GM21825 (cell line): ENCODE results near the gene TCF7L1.

ENCODE experiments used
- ATAC-seq: cut with Tn5 transposase; IDR thresholded peaks from one replicate; pipeline ENCODE4 v1.9.1; 2021; ENCODE audit warnings: mild to moderate bottlenecking, moderate library complexity; ENCODE audit not compliant: unreplicated experiment

TCF7L1 gene

DNA sequence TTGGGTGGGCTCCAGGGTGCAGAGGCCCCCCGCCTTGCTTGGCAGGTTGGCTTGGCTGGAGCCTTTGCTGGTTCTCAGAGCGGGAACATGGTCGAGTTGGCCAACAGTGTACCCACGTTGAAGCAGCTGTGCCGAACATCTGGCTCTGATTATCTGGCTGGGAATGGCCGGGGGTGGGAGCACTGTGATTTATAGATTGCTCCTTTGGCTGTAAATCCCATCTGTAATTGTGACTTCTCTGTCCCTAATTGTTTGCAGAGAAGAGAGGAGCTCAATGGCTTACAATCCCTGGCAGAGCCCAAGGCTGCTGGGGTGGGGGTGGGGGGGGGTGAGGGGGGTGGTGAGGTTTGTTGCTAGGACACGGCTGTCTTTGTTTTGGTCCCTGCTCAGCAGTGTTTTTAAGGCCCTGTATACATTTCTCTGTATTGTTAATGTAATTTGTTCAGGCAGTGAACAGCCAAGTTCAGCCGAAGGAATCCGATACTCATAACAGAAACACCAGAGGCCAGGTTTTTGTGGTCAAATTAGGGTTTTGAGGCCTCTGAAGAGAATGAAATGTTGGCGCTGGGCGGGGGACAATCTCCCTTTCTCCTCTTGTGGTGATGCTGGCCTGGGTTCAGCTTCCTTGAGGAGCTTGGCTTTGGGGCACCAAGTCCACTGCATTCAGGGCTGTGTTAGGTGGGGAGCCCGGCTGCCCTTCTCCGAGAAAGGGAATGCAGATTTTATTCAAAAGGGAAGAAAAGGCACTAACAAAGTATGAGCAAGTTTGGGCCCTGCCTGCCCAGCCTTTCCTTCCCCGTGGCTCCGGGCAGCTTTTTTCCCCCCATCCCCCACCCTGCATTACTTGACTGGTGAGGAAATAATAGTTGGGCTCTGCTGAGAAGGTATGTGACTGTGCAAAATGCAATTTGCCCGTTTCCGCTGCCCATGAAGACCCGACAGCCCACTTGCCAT, 82.5 kb downstream of the TCF7L1 start:
- ATAC-seq, result no peak

DNA sequence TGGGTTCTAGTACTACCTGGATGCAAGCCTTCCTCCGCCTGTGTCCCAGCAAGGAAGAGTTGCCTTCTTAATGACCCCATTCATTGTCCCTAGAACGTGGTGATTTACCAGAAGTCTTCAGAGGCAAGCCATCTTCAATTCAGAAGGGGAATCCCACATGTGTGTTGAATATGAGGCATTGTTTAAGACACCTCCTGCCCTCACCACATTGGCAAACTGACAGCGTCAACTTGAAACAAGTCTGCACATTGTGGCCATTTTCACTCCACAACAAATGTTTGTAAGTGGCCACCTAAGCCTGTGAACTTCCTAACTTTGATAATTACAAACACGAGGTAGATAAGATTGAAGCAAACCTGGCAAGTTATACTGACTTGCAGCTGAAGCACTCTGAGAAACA, 83.7 kb downstream of the TCF7L1 start:
- no peak for ATAC-seq

DNA sequence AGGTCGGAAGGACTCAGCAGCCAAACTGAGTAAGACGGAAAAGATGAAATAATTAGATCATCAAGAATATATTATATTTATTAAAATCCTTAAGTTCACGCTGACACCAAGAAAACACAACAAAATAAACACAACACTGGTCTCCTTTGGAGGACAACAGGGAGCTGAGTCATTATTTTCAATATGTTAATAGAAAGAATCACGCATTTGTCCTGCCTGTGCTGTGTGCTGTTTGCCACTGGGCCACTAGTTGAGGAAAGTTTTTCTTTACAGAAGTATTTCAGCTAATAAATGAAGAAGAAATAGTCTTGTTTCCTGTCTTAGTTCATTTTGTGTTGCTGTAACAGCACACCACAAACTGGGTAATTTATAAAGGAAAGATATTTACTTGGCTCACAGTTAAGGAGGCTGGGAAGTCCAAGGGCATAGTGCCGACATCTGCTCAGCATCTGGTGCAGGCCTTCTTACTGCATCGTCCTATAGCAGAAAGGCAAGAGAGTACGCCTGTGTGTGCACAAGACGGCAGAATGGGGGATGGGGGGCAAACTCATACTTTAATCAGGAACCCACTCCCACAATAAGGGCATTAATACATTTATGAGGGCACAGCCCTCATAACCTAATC, 88.0 kb downstream of the TCF7L1 start:
- no peak for ATAC-seq

DNA sequence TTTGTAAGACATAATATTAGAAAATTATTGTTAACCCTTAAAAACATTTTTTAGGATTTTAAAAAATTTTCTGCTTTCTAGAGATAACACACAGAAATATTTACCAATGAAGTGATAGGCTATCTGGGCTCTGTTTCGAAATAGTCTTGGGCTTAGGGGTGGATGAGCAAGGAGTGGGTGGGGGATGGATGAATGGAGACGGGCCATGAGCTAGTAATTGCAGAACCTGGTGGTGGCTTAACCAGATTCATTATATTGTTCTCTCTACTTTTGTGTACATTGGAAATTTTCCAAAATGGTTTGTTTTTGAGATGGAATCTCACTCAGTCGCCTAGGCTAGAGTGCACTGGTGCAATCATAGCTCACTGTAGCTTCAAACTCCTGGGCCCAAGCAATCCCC, 89.6 kb downstream of the TCF7L1 start:
- no peak for ATAC-seq

DNA sequence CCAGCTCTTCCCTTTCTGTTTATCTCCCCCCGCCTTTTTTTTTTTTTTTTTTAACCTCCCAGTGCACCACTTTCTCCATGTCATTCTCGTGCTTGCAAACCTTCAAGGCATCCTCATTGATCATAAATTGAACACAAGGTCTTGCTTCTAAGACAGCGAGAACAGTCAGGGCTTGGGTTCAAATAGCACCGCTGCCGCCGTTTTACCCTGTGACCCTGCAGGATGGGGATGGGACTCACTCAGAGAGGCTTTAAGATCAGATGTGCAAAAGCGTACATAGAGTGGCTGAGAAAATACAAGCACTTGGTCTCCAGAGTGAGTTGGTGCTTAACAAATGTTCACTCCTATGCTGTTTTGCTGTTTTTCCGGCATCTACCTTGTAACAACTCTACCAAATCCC, 93.6 kb downstream of the TCF7L1 start:
- no peak for ATAC-seq

DNA sequence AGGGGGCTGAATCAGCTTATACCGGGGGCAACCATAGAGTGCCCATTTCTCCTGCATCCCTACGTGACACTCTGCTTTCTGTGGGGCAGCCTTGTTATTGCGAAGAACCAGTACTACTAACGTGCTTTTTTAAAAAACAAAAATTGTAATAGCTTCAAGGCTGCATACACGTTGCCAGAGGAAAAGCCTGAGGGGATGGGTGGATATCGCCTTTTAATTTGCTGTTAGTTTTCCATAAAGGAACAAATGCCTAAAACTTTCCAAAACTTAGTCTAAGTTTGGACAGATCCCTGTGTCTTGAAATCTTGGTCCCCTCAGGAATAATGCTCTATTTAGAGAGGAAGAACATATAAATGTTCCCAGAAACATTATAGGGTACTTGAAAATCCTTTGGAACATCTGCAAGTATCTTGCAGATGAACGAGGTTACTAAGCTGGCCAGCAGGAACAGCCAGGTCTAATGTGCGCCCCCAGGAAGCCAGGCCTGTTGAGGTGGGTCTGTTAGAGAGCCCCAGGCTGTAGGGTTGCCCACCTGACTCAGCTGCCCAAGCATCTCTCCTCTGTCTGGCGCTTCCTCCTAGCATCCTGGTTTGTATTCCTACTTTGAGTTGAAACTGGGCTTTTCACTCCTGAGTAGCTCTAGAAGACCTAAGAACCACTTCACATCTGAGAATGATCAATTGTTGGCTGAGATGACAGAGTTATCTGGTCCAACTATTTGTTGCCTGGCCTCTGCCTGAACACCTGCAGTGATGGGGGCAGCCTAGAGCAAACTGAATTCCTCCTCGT, 97.7 kb downstream of the TCF7L1 start:
- ATAC-seq, result no peak

DNA sequence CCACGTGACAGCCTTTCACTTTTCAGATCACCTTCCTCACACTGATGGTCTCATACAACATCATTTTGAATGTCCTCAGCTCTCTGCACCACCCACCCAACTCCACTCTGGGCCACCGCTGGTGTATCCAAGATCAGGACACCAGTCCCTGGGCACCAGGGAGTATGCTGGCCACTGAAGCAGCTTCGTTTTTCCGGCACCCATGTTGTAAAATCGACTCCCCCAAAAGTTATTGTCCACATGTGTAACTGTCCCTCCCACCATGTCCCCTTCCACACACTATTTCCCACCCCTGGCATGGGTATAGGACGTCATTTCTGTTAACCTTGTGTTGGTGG, 98.2 kb downstream of the TCF7L1 start:
- no peak for ATAC-seq

DNA sequence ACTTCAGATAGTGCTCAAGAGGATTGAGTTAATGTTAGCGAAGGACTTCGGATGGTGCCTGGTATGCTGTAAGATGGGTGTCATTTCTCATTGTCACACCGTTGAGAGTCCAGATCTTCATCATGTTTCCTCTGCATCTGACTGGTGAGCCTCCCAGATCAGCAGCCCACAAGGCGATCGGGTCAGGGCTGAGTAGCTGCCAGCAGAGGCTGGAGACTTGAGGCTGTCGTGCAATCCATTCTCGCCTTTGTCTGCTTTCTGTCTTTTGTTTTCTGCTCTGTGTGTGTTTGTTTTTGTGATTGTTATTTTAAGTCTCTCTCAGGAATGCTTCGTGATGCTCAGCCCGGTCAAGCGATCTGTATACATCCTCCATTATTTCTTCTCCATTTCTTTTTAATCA, 98.8 kb downstream of the TCF7L1 start:
- ATAC-seq, result no peak

DNA sequence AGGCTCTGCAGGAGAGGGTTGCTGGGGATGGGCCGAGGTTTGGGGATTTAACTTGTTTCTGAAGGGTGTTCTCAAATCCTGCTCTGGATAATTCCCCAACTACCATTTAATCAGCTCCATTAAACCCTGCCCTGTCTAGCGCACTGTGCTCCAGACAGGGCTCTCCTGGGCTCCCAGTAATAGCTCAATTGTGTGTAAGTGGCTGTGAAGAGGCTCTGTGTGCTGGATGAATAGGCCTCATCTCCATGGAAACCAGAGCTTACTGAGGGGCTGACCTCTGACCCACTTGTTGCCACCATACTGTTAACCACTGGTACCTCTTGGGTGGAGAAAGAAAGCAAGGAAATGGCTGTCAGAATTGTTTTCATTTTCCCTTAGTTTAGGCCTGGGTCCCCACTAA, 101.7 kb downstream of the TCF7L1 start:
- ATAC-seq, result no peak

DNA sequence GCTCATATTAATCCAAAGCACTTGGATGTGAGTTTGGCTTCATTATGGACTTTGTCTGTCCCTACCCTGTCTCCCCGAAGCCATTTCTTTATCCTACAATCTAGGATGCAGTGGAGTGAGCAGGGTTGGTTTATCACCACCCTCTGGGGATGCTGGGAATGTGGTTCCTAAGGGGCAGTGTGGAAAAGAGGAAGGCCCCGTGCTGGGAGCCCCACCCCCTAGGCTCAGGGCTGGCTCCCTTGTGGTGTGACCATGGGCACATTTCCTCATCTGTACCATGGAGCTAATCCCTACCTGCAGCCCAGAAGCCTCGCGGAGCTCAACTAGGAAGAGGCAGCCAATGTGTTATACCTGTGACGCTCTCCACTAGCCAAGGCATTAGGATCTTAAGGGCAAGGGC, 102.1 kb downstream of the TCF7L1 start:
- ATAC-seq, result no peak

DNA sequence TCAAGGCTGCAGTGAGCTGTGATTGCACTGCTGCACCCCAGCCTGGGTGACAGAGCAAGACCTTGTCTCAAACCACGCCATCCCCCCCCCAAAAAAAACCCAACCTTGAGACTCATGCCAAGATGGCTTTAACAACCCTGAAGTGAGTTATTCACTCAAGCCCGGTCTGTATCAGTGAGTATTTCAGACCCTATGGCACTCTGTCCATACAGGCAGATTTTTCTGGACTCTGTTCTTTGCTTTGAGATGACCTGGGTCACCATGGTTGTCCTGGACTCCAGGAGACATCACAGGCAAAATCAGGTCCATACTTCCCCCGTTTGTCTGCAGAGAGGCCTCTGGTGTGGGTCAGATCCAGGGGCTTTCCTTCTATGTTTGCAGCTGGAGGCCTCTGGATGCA, 102.9 kb downstream of the TCF7L1 start:
- no peak for ATAC-seq

DNA sequence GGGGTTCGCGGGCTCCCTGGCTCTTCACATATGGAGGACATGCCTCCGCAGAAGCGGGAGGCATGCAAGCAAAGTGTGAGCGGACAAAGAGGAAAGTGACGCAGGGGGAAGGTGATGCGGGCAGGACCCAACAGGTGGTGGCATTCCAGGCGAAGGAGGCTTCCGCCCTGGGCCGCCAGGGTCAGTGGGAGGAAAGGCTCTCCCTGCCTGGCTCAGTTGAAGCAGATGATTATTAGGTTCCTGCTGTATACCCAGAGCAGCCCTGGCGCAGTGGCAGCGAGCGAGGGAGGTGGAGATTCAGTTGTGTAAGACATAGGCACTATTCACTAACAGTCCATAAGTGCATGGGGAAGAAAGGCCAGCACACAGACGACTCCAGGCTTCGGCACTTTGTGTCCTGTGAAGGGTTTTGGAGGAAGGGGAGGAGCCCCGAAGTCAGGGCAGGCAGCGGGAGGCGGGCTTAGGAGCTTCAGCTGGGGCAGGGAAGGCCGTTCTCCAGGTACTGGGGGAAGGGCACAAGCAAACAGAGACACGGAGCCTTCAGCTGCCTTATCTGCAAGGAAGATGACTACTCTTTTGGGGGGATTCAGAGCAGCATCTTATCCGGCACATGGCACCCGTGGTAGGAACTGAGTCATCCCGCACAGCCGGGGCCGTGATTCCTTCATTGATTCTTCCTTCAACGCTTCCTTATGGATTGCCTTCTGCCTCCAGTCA, 104.8 kb downstream of the TCF7L1 start:
- no peak for ATAC-seq

DNA sequence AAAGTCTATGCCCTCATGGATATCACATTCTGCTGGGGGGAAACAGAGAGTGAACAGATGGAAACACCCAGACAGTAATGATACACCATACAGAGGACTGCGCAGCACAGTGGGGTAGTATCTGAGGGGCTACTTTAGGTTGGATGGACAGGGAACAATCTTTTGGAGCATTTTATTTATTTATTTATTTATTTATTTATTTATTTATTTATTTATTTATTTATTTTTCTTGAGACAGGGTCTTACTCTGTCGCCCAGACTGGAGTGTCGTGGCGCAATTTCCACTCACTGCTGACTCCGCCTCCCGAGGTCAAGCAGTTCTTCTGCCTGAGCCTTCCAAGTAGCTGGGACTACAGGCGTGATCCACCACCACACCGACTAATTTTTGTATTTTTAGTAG, 105.4 kb downstream of the TCF7L1 start:
- ATAC-seq, result no peak

DNA sequence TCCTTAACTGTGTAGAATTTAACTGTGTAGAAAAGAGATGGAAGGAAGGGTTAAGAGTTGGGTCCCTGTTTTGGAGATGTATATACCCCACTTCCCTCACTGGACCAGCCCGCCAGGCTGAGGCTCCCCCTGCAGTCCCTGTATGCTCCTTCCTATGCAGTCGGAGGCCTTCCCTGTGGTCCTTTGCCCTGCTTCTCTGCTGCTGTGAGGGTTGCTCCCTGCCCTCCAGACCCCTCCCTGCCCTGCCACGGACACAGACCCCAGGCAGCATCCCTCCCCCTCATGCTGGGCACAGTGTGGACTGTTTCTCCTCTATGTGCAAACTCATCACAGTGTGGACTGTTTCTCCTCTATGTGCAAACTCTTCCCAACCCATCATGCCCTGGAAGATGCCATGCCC, 105.9 kb downstream of the TCF7L1 start:
- no peak for ATAC-seq

DNA sequence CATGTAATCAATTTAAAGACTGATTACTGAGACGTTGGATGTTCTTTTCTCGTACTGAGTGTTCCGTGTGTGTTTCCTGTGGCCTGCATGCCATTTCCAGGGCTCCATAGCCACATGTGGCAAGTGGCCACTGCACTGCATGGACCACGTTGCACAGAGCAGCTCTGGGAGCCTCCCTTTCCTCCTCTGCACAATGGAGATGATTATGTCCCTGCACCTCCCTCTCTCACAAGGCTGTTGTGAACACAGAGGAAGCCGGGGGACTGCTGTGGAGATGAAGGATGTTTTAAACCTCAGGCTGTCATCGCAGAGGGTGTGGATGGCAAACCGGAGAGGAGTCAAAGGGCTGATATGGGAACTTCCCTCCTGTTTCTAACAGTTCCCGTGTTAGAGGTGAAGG, 106.9 kb downstream of the TCF7L1 start:
- no peak for ATAC-seq

DNA sequence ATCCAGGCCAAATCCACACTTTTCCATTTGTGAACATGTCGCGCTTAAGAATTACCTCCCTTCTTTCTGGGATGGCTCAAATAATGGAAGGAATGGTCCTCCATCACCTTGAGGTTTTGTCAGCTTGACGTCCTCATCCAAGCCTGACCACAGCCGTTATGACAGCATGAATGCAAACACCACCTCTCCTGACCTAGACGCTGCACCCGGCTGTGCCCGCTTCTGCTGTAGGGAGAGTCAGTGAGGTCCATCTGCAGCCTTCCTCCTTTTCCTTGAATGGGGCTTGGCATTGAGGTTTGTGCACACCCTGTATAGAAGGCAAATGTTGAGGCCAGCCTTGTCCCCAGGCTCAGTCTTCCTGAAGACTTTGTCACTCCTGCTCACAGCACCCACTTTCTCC, 109.1 kb downstream of the TCF7L1 start:
- no peak for ATAC-seq

DNA sequence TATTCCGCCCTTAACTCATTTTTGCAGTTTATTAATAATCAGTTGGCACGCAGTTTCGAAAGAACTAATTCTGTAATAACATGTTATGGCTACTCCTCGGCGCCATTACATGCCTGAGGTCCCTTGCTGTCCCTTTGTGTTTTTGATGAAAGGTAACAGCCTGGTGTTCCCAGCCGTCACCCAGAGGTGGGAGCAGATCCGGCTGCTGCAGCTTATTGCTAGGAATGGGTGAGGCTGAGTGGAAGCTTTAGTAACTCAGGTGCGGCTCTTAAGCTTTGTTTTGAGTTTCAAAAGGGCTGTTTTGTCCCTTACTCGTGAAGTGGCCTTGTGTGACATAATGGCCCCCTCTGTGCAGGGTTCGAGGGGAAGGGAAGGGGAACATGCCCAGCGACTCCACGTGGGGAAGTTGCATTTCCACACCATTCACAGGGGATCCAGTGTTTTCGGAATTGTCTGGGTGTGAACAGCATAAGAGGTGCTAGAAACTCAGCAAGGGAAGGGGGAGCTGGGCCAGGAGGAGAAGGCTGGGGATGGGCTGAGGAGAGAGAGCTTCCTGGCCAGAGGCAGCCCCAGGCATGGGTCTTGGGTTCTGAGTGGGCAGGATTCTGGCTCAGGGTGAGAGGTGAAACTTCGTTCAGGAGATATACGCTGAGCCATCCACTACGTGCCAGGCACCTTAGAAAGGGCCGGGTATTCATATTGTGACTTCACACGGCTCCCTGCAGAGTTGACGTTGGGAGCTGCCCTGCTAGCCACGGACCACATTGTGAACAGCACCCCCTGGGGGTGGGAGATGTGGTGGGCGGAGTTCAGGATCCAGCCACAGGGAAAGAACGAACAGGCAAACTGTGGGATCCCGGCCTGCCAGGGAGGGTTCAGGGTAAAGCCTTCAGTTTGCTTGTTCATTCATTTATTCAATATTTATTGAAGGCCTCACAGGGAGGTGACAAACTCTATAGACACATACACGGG, 110.2 kb downstream of the TCF7L1 start:
- ATAC-seq, result no peak

DNA sequence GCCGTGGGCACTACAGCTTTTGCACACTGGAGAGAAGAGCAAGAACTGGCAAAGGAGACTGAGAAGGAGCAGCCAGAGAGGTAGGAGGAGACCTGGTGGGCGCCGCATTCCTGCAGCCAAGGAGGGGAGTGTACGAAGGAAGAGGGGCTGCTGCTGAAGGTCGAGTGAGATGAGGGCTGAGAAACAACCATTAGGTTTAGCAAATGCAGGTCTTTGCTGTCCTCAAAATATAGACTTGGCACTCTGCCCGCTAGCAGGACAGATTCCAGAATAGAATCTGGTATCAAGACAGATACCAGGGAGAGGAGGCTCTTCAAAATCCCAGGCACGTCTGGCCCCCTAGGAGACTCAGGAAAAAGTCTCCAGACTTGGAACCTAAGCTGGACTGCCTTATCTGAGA, 111.6 kb downstream of the TCF7L1 start:
- no peak for ATAC-seq

DNA sequence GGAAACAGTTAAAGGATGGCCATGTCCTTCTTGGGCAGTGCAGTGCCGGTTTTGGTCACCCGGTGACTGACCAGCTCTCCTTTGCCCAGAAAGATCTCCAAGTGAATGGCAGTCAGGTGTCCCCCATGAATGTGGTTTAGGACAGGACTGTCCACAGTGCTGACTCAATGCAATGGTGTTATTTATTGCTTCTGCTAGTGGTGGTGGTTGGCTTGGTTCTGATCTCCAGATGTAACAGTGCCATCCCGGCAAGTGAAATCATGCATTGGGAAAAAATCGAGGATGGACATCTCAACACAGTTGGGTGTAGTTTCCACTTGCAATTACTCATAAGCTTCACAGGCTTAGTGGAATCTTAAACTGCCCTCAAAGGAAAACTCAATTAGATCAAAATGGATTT, 112.7 kb downstream of the TCF7L1 start:
- no peak for ATAC-seq

DNA sequence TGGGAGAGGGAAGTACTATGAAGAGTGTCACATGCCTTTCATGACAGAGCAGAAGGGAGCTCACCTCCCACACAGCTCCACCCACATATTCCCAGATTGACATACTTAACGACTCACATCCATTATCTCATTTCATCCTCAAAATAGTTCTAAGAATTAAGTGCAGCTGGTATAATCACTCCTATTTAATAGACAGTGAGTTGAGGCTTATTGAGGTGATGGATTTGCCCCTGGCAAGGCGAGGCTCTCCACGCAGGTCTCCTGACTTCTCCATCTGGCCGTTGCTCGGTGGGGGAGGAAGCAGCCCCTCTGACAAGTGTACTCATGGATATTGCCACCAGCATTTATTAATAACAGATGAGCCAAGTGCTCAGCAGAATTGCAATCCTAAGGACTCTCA, 113.2 kb downstream of the TCF7L1 start:
- no peak for ATAC-seq
